Natural killer cell (primary cell): ENCODE results near the gene STARD9. TPM values are rescaled to one million over a fixed set of nuclear protein-coding genes. Genes with fewer than 3 reads are reported as not detected.

ENCODE experiments used
- ATAC-seq, 3 donors: fragments of 150-1000 bp in 2 of 3; fragments of 200-7000 bp in 1 of 3; cut with Tn5 transposase; 1 replicate in 1 of 3; 2 replicates in 2 of 3; pipeline ENCODE4 v1.10.0; 2021; ENCODE audit warnings: mild to moderate bottlenecking in 2 of 3, moderate library complexity in 2 of 3
- DNase-seq, 2 donors: peaks; one replicate each; pipeline versions ENCODE4 v3.0.0 to v3.0.0-alpha.2; 2013 to 2021; ENCODE audit warnings: mixed read lengths in 1 of 2
- H3K27ac ChIP-seq: one replicate; pipeline ENCODE4 v1.5.1; 2013; ENCODE audit warnings: mild to moderate bottlenecking, low read length
- H3K27me3 ChIP-seq: one replicate; pipeline ENCODE4 v1.6.1; 2013; ENCODE audit warnings: low read length; ENCODE audit not compliant: control insufficient read depth, insufficient read depth
- H3K36me3 ChIP-seq: one replicate; pipeline ENCODE4 v1.6.1; 2013; ENCODE audit warnings: low read length; ENCODE audit not compliant: control insufficient read depth, insufficient read depth
- H3K4me1 ChIP-seq: one replicate; pipeline ENCODE4 v1.6.1; 2013; ENCODE audit warnings: low read length; ENCODE audit not compliant: control insufficient read depth, insufficient read depth
- H3K4me3 ChIP-seq: one replicate; pipeline ENCODE4 v1.5.1; 2013; ENCODE audit warnings: low read length
- H3K9me3 ChIP-seq: one replicate; pipeline ENCODE4 v1.6.1; 2013; ENCODE audit warnings: low read length; ENCODE audit not compliant: control insufficient read depth, insufficient read depth
- H3K27ac Mint-ChIP-seq, 2 donors: one replicate each; pipeline ENCODE4 v1.8.0; 2022; ENCODE audit warnings: mild to moderate bottlenecking in 2 of 2, mixed read lengths in 2 of 2, moderate library complexity in 1 of 2
- H3K27me3 Mint-ChIP-seq, 2 donors: one replicate each; pipeline ENCODE4 v1.8.0; 2022; ENCODE audit warnings: low read depth in 2 of 2, mixed read lengths in 2 of 2
- H3K36me3 Mint-ChIP-seq: one replicate; pipeline ENCODE4 v1.8.0; 2022; ENCODE audit warnings: mixed read lengths
- H3K4me1 Mint-ChIP-seq, 2 donors: one replicate each; pipeline ENCODE4 v1.8.0; 2022; ENCODE audit warnings: mixed read lengths in 2 of 2
- H3K4me3 Mint-ChIP-seq: one replicate; pipeline ENCODE4 v1.8.0; 2022; ENCODE audit warnings: mild to moderate bottlenecking, moderate library complexity, mixed read lengths
- H3K9me3 Mint-ChIP-seq, 2 donors: one replicate each; pipeline ENCODE4 v1.8.0; 2022; ENCODE audit warnings: mixed read lengths in 2 of 2
- WGBS: methylation state at CpG from one replicate; pipeline ENCODE4 v1.1.7; 2013; ENCODE audit warnings: missing lambda C conversion rate; ENCODE audit not compliant: insufficient coverage; 5-methylcytosine and 5-hydroxymethylcytosine counted together
- intact Hi-C: fragments of 100-400 bp; cut with micrococcal nuclease; formaldehyde crosslinking; loops from one replicate; pipeline ENCODE4 v1.14.2; 2022
- total RNA-seq, 4 donors: library from RNA; stranded (reverse); fragments of 120-200 nt in 1 of 4; gene quantifications; one replicate each; pipeline versions ENCODE4 v1.2.3 to v1.2.4, GENCODE V29; 2013 to 2022
- TF ChIP-seq, protein P1 (sequence below): fragments of 200-600 bp; IDR thresholded peaks from one replicate; pipeline ENCODE4 v1.8.0; 2022; ENCODE audit warnings: antibody characterized with exemption

The STARD9 gene
- total RNA-seq, 3 donors from 2014 or later (not counting 1 experiment from before 2014, with no cell fraction given) = 20.0 to 22.5 (median 20.1) TPM

DNA sequence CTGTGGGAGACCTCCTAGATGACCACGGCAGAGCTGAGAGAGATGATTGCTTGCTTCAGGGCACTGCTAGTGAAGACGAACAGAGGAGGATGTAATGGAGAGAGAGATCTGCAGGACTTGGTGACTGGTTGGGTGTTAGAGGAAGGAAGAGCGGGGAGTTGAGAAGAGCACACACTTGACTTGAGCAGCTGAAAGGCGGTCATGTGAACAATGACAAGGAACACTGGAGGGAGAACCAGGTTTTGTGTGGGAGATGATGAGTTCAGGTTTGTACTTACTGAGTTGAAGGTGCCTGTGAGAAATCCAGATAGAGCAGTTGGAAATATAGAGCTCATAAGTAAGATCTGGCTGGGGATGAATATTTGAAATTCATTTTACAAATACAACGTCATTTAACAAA, 121.2 kb downstream of the STARD9 start:
- no peak for ATAC-seq
- Mint-ChIP-seq H3K36me3 (peaks cover 6% of the 10 kb centered on the region), H3K4me1 (peaks cover 3 to 8% of the 10 kb centered on the region in 2 donors), H3K27me3 (no peaks in the 10 kb centered on the region), H3K27ac (no peak overlapping the region), H3K9me3 (no peaks in the 10 kb centered on the region), H3K4me3 (no peak overlapping the region)
- H3K4me3 ChIP-seq = no peak overlapping the region
- WGBS = 92% methylated on average over 5 of the region's 5 CpGs
- no peak for DNase-seq
- intact Hi-C loops = no loop called here
- no peak overlapping the region for H3K27ac ChIP-seq
- H3K27me3 ChIP-seq = no peaks in the 10 kb centered on the region
- peaks cover under 1% of the 10 kb centered on the region for H3K4me1 ChIP-seq
- TF ChIP-seq, protein P1, sequence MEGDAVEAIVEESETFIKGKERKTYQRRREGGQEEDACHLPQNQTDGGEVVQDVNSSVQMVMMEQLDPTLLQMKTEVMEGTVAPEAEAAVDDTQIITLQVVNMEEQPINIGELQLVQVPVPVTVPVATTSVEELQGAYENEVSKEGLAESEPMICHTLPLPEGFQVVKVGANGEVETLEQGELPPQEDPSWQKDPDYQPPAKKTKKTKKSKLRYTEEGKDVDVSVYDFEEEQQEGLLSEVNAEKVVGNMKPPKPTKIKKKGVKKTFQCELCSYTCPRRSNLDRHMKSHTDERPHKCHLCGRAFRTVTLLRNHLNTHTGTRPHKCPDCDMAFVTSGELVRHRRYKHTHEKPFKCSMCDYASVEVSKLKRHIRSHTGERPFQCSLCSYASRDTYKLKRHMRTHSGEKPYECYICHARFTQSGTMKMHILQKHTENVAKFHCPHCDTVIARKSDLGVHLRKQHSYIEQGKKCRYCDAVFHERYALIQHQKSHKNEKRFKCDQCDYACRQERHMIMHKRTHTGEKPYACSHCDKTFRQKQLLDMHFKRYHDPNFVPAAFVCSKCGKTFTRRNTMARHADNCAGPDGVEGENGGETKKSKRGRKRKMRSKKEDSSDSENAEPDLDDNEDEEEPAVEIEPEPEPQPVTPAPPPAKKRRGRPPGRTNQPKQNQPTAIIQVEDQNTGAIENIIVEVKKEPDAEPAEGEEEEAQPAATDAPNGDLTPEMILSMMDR = no peak
- peaks cover 14% of the 10 kb centered on the region for H3K36me3 ChIP-seq
- H3K9me3 ChIP-seq = no peaks in the 10 kb centered on the region

DNA sequence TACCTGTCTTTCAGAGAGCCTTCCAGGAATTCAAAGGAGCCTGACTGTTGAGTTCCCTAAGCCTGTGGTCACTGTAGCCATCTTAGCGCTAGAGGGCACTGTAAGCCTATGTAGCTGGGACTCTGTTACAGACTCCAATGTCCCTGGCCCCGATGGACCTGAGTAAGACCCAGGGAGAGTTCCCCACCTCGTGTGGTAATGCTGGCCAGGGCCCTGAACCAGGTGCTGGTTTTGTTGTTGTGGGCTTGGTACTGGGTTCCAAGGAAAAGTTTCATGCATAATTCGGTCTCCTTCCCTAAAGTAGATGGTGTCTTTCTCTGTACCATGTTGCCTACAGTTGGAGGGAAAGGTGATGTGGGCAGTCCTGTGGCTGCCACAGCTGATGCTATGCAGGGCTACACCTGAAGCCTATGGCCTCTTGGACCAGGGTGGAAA, 129.1 kb downstream of the STARD9 start:
- Mint-ChIP-seq H3K27ac (no peak overlapping the region), H3K4me3 (no peak overlapping the region), H3K9me3 (no peaks in the 10 kb centered on the region), H3K36me3 (no peaks in the 10 kb centered on the region), H3K4me1 (peaks cover 0 to 3% of the 10 kb centered on the region in 2 donors), H3K27me3 (no peaks in the 10 kb centered on the region)
- Histone ChIP-seq H3K27me3 (no peaks in the 10 kb centered on the region), H3K27ac (no peak overlapping the region), H3K4me3 (no peak overlapping the region), H3K36me3 (no peaks in the 10 kb centered on the region), H3K9me3 (no peaks in the 10 kb centered on the region), H3K4me1 (no peaks in the 10 kb centered on the region)
- TF ChIP-seq, protein P1 = peak; percentile 73
- ATAC-seq (peak; percentile 86 to 97 (median 97)), DNase-seq (peak; percentile 29 to 81)
- intact Hi-C loops = loop anchor here (1.0 kb wide), 1 partner anchor 222 kb away; no protein-coding TSS in a partner anchor
- WGBS = 35% methylated on average over 4 of the region's 4 CpGs

DNA sequence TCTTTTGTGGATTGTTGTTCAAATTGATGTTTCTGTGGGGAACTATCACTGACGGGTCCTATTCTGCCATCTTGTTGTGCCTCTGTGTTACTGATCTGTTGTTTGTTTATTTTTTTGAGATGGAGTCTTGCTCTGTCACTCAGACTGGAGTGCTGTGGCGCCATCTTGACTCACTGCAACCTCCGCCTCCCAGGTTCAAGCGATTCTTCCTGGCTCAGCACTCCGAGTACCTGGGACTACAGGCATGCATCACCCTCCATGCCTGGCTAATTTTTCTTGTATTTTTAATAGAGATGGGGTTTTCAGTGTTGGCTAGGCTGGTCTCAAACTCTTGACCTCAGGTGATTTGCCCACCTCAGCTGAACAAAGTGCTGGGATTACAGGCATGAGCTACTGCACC, 129.9 kb downstream of the STARD9 start:
- no peaks in the 10 kb centered on the region for H3K9me3 ChIP-seq
- no peaks in the 10 kb centered on the region for H3K27me3 Mint-ChIP-seq
- H3K27ac Mint-ChIP-seq = no peak overlapping the region
- H3K9me3 Mint-ChIP-seq = no peaks in the 10 kb centered on the region
- H3K27ac ChIP-seq = no peak overlapping the region
- TF ChIP-seq, protein P1 = no peak
- H3K4me3 ChIP-seq = no peak overlapping the region
- no peaks in the 10 kb centered on the region for H3K36me3 Mint-ChIP-seq
- H3K36me3 ChIP-seq = no peaks in the 10 kb centered on the region
- DNase-seq (no peak), ATAC-seq (no peak)
- intact Hi-C loops = no loop called here
- 96% methylated on average over 5 of the region's 5 CpGs for WGBS
- no peaks in the 10 kb centered on the region for H3K27me3 ChIP-seq
- no peak overlapping the region for H3K4me3 Mint-ChIP-seq
- peaks cover 0 to 3% of the 10 kb centered on the region in 2 donors for H3K4me1 Mint-ChIP-seq
- H3K4me1 ChIP-seq = no peaks in the 10 kb centered on the region

DNA sequence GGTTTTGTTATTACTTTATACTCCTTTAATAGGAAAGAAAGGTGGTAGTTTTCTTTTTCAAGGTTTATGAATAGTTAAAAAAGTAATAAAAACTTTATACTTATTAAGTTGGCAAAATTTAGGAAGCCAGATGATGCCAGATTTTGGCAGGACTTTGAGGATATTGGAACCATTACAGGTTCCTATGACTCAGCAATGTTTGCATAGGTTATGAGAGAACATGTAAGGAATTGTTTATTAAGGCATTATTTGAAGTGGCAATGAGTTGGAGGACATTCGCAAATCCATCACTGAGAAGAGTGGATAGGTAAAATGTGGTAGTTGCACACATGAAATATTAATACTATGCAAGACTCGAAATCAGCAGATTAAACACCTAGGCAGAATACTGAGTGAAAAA, 131.7 kb downstream of the STARD9 start:
- no peak overlapping the region for H3K27ac ChIP-seq

More for the DNA sequence above, 131.7 kb downstream of the STARD9 start:
- TF ChIP-seq, protein P1 = no peak
- H3K4me3 Mint-ChIP-seq = no peak overlapping the region
- H3K27ac Mint-ChIP-seq = no peak overlapping the region
- no peaks in the 10 kb centered on the region for H3K27me3 Mint-ChIP-seq
- H3K36me3 ChIP-seq = no peaks in the 10 kb centered on the region
- H3K4me1 Mint-ChIP-seq = peaks cover 0 to 3% of the 10 kb centered on the region in 2 donors
- H3K36me3 Mint-ChIP-seq = no peaks in the 10 kb centered on the region
- intact Hi-C loops = no loop called here
- WGBS = 94% methylated on average over 2 of the region's 2 CpGs
- no peak overlapping the region for H3K4me3 ChIP-seq
- no peaks in the 10 kb centered on the region for H3K27me3 ChIP-seq
- H3K9me3 Mint-ChIP-seq = no peaks in the 10 kb centered on the region
- no peak for ATAC-seq
- DNase-seq = no peak
- H3K4me1 ChIP-seq = no peaks in the 10 kb centered on the region
- H3K9me3 ChIP-seq = no peaks in the 10 kb centered on the region
